Right atrium auricular region (tissue), 2 donors: Measurements from ENCODE around the gene FSTL1. TPM values are rescaled to one million over a fixed set of nuclear protein-coding genes. Genes with fewer than 3 reads are reported as not detected.
A peak's percentile ranks its signal among the peaks of the same experiment; 100 is the strongest.

Experiments used
- DNase-seq: peaks from one replicate; pipeline ENCODE4 v3.0.0-alpha.2; 2019; ENCODE audit warnings: low spot score
- H3K27ac ChIP-seq, 2 donors: fragments of 200-600 bp; sonication (generic); 1 replicate in 1 of 2; 2 replicates in 1 of 2; pipeline ENCODE4 v1.5.1; 2016 to 2019
- H3K27me3 ChIP-seq, 2 donors: fragments of 200-600 bp; sonication (generic); one replicate each; pipeline versions ENCODE4 v1.5.1 to v1.6.0; 2017 to 2019
- H3K36me3 ChIP-seq: fragments of 200-600 bp; sonication (generic); one replicate; pipeline ENCODE4 v1.5.1; 2016
- H3K4me1 ChIP-seq, 2 donors: fragments of 200-600 bp; sonication (generic); one replicate each; pipeline versions ENCODE4 v1.5.1 to v1.6.0; 2017 to 2019
- H3K4me3 ChIP-seq, 2 donors: fragments of 200-600 bp; sonication (generic); 1 replicate in 1 of 2; 2 replicates in 1 of 2; pipeline ENCODE4 v1.5.1; 2017 to 2019; ENCODE audit warnings: mild to moderate bottlenecking in 1 of 2, moderate library complexity in 1 of 2
- H3K9me3 ChIP-seq, 2 donors: fragments of 200-600 bp; sonication (generic); one replicate each; pipeline ENCODE4 v1.5.1; 2019
- CTCF ChIP-seq, 2 donors: fragments of 200-600 bp; sonication (generic); IDR thresholded peaks; one replicate each; pipeline ENCODE4 v1.5.1; 2019; ENCODE audit warnings: antibody characterized with exemption in 2 of 2
- total RNA-seq, 2 donors: library from RNA; depleted of rRNA; stranded (reverse); fragments of >200 nt; gene quantifications; one replicate each; pipeline ENCODE4 v1.1.0, GENCODE V29; 2016

The FSTL1 gene
- total RNA-seq, 2 donors from 2014 or later: 327 to 380 TPM

DNA sequence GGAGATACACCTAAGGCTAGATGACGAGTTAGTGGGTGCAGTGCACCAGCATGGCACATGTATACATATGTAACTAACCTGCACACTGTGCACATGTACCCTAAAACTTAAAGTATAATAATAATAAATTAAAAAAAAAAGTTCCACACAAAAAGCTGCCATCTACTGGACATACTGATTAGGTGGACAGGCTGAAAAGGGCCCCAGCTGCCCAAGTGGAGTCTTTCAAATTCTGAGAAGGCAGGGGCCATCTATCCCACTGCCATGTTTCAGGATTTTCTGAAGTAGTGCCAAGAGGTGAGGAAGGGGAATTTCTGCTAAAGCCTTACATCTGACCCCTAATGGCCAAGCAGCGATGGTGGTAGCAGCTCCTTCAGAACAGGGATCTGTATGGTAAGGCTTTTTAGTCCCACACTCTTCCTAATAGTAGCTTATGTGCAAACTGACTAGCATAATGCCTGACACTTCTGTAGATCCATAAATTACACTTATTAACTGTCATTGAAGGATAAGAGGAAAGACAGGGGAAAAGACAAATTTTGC lies 7.7 kb downstream of the FSTL1 start:
- Histone ChIP-seq H3K4me3 (no peak overlapping the region), H3K27ac (peak overlapping the region; percentile 57 to 97), H3K4me1 (peaks cover 0 to 100% of the 10 kb centered on the region in 2 donors), H3K9me3 (no peaks in the 10 kb centered on the region), H3K36me3 (peaks cover 68% of the 10 kb centered on the region), H3K27me3 (no peaks in the 10 kb centered on the region)
- peak in 1 of 2 donors; percentile 49 for TF ChIP-seq CTCF (IDR thresholded peaks at IDR 0.05)
- no peak for DNase-seq

- H3K4me1 ChIP-seq: peaks cover 0 to 100% of the 10 kb centered on the region in 2 donors
Observed at GRCh38 chr3:120441776-120442175, 9.0 kb downstream of the FSTL1 start.

DNA sequence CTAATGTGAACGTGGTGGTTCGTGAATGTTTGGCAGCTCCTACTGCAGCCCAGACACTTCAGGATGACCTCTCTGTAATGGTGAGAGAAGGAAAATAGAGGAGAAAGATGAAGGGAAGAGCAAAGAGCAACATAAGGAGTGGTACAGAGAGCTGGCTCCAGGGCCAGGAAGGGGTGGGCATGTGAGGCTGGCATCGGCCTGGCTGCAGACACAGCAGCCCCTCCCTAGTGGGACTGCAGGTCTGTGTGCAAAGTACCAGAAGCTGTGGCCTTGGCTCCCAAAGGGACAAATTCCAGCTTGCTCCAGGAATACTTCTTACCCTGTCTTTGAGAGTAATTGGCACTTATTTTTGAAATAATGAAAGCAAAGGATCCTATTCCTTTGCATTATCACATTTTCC lies 10.0 kb downstream of the FSTL1 start:
- Histone ChIP-seq H3K9me3 (no peaks in the 10 kb centered on the region), H3K4me3 (no peak overlapping the region), H3K4me1 (peaks cover 0 to 100% of the 10 kb centered on the region in 2 donors), H3K27me3 (no peaks in the 10 kb centered on the region), H3K36me3 (peaks cover 59% of the 10 kb centered on the region), H3K27ac (peak overlapping the region; percentile 61 to 71)
- no peak for DNase-seq
- TF ChIP-seq CTCF (IDR thresholded peaks at IDR 0.05): no peak

More at GRCh38 chr3:120441776-120442175, 9.0 kb downstream of the FSTL1 start:
- Histone ChIP-seq H3K36me3 (peaks cover 69% of the 10 kb centered on the region), H3K9me3 (no peaks in the 10 kb centered on the region), H3K27me3 (no peaks in the 10 kb centered on the region), H3K4me3 (no peak overlapping the region), H3K27ac (peak overlapping the region; percentile 61 to 71)
- TF ChIP-seq CTCF (IDR thresholded peaks at IDR 0.05): no peak
- DNase-seq: no peak

DNA sequence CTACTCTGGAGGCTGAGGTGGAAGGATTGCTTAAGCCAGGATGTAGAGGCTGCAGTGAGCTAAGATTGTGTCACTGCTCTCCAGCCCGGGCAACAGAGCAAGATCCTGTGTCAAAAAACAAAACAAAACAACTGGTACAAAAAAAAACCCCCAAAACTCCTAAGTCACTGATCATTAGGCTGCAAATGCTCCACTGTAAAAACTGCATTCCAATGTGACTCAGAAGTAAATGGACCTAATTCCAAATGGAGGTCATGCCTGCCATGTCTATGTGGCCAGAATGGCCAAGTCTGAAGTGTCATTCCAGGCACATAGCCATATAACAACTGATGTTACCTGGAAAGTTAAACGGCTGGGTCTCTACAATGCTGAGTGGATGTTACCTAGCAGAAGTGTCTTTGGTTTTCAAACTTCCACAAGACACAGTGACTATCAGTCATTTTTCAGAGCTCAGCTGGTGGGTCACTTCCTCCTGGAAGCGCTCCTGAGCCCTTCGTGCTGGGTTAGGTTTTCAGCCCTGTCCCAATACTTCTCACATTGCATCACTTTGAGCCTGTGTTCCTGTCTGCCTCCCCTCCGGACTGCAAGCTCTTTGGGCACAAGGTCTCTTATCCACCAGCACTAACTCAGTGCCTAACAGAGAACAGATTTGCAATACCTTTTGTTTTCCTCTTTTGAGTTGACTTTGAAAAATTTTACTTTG lies 10.6 kb downstream of the FSTL1 start:
- Histone ChIP-seq H3K4me3 (no peak overlapping the region), H3K4me1 (peaks cover 0 to 100% of the 10 kb centered on the region in 2 donors), H3K36me3 (peaks cover 59% of the 10 kb centered on the region), H3K27ac (peak overlapping the region; percentile 61 to 71), H3K27me3 (no peaks in the 10 kb centered on the region), H3K9me3 (no peaks in the 10 kb centered on the region)
- DNase-seq: no peak
- TF ChIP-seq CTCF (IDR thresholded peaks at IDR 0.05): no peak

- Histone ChIP-seq H3K4me1 (peaks cover 0 to 100% of the 10 kb centered on the region in 2 donors), H3K27me3 (no peaks in the 10 kb centered on the region), H3K4me3 (no peak overlapping the region), H3K27ac (peak overlapping the region; percentile 61 to 71), H3K9me3 (no peaks in the 10 kb centered on the region), H3K36me3 (peaks cover 66% of the 10 kb centered on the region)
- no peak for DNase-seq
- TF ChIP-seq CTCF (IDR thresholded peaks at IDR 0.05): no peak
Observed at GRCh38 chr3:120438665-120439370, 12.0 kb downstream of the FSTL1 start.
